RWPE2 (cell line): Measurements from ENCODE around the gene LRMDA.

Experiments used
- ATAC-seq: fragments of 200-7000 bp; cut with Tn5 transposase; 3 replicates; pipeline ENCODE4 v1.9.1; 2021; ENCODE audit warnings: low read depth
- DNase-seq: peaks from one replicate; pipeline ENCODE4 v3.0.0-alpha.2; 2020; ENCODE audit warnings: low spot score
- H3K27ac ChIP-seq: fragments of 450-650 bp; 2 replicates; pipeline ENCODE4 v1.5.1; 2017; ENCODE audit warnings: mild to moderate bottlenecking; ENCODE audit not compliant: poor library complexity, severe bottlenecking
- H3K27me3 ChIP-seq: fragments of 250-450 bp; sonication (Bioruptor Pico); 2 replicates; pipeline ENCODE4 v1.5.1; 2021; ENCODE audit warnings: mild to moderate bottlenecking, moderate library complexity; ENCODE audit not compliant: insufficient read depth, poor library complexity, severe bottlenecking
- H3K36me3 ChIP-seq: fragments of 250-450 bp; sonication (Bioruptor Pico); 2 replicates; pipeline ENCODE4 v1.5.1; 2020; ENCODE audit warnings: low read depth, mild to moderate bottlenecking, moderate library complexity
- H3K4me1 ChIP-seq: fragments of 250-450 bp; sonication (Bioruptor Pico); 2 replicates; pipeline ENCODE4 v1.5.1; 2021; ENCODE audit warnings: mild to moderate bottlenecking, moderate library complexity; ENCODE audit not compliant: insufficient read depth, poor library complexity, severe bottlenecking
- H3K4me3 ChIP-seq: fragments of 250-450 bp; sonication (Bioruptor Pico); 2 replicates; pipeline ENCODE4 v1.5.1; 2021; ENCODE audit warnings: mild to moderate bottlenecking, moderate library complexity; ENCODE audit not compliant: severe bottlenecking
- H3K9me3 ChIP-seq: fragments of 250-450 bp; sonication (Bioruptor Pico); 2 replicates; pipeline ENCODE4 v1.5.1; 2021; ENCODE audit warnings: mild to moderate bottlenecking, moderate library complexity; ENCODE audit not compliant: severe bottlenecking
- CTCF ChIP-seq: fragments of 450-650 bp; IDR thresholded peaks from one replicate; pipeline ENCODE4 v1.5.1; 2017; ENCODE audit warnings: mild to moderate bottlenecking, moderate library complexity; ENCODE audit not compliant: poor library complexity, severe bottlenecking

LRMDA gene

GRCh38 chr10:75655791-75656451 lies 224.5 kb downstream of the LRMDA start:
- DNase-seq = no peak
- no peak overlapping the region for H3K27ac ChIP-seq
- no peak for TF ChIP-seq CTCF
- no peaks in the 10 kb centered on the region for H3K36me3 ChIP-seq
- no peak for ATAC-seq
- no peaks in the 10 kb centered on the region for H3K9me3 ChIP-seq
- peaks cover 3% of the 10 kb centered on the region for H3K4me1 ChIP-seq
- no peak overlapping the region for H3K4me3 ChIP-seq
- H3K27me3 ChIP-seq = peaks cover 2% of the 10 kb centered on the region

DNA sequence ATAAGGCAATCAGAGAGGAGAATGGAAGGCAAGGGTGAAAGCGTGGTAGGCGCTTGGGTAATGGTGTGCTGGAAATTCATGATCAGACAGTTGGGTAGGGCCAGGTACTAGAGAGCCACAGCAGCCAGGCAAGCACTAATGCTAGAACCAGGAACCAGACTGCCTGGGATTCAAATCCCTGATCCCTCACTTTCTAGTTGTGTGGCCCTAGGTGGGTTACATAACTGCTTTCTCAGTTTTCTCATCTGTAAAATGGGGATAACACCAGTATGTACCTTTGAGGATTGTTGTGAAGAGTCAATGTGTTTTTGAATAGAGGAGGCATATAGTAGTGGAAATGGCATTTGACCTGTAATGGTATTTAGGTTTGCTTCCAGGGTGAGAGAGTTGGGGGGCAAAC lies 225.9 kb downstream of the LRMDA start:
- no peak overlapping the region for H3K4me3 ChIP-seq
- peaks cover 3% of the 10 kb centered on the region for H3K4me1 ChIP-seq
- DNase-seq = no peak
- H3K27me3 ChIP-seq = peaks cover 5% of the 10 kb centered on the region
- H3K27ac ChIP-seq = no peak overlapping the region
- no peaks in the 10 kb centered on the region for H3K9me3 ChIP-seq
- TF ChIP-seq CTCF = no peak
- ATAC-seq = no peak
- no peaks in the 10 kb centered on the region for H3K36me3 ChIP-seq

- H3K9me3 ChIP-seq = no peaks in the 10 kb centered on the region
- TF ChIP-seq CTCF = no peak
- ATAC-seq (no peak), DNase-seq (no peak)
- no peak overlapping the region for H3K4me3 ChIP-seq
- H3K4me1 ChIP-seq = peaks cover 3% of the 10 kb centered on the region
- H3K27me3 ChIP-seq = peaks cover 9% of the 10 kb centered on the region
- no peak overlapping the region for H3K27ac ChIP-seq
- H3K36me3 ChIP-seq = no peaks in the 10 kb centered on the region
These were observed 226.6 kb downstream of the LRMDA start for GRCh38 chr10:75658036-75658435.

DNA sequence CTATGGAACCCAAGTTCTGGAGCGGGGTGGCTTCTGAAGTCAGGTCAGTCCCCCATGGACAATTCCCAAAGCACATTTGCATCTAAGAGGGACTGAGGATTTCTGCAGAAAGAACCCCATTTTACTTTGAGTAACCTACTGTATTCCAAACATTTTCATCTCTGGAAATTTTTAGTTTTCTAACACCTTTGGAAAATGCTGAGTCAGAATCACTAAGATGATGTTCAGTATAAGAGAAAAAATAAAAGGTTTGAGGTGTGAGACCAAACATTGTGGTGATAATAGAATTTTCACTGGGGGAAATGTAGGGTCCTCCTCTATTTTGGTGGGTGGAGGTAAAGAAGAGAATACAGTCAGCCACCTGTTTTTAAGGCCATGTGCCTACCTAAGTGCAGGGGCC lies 227.1 kb downstream of the LRMDA start:
- Histone ChIP-seq H3K36me3 (no peaks in the 10 kb centered on the region), H3K9me3 (no peaks in the 10 kb centered on the region), H3K4me3 (no peak overlapping the region), H3K27me3 (peaks cover 9% of the 10 kb centered on the region), H3K4me1 (peaks cover 3% of the 10 kb centered on the region), H3K27ac (no peak overlapping the region)
- DNase-seq (no peak), ATAC-seq (no peak)
- no peak for TF ChIP-seq CTCF

- H3K4me1 ChIP-seq = peaks cover 3% of the 10 kb centered on the region
- H3K27me3 ChIP-seq = peaks cover 9% of the 10 kb centered on the region
- no peak overlapping the region for H3K4me3 ChIP-seq
- no peak for ATAC-seq
- H3K36me3 ChIP-seq = no peaks in the 10 kb centered on the region
- no peak for TF ChIP-seq CTCF
- H3K9me3 ChIP-seq = no peaks in the 10 kb centered on the region
- no peak for DNase-seq
- no peak overlapping the region for H3K27ac ChIP-seq
These were observed 227.5 kb downstream of the LRMDA start for GRCh38 chr10:75658915-75659314.
